ENCODE measurements around the gene ALOXE3.

The ALOXE3 gene

DNA sequence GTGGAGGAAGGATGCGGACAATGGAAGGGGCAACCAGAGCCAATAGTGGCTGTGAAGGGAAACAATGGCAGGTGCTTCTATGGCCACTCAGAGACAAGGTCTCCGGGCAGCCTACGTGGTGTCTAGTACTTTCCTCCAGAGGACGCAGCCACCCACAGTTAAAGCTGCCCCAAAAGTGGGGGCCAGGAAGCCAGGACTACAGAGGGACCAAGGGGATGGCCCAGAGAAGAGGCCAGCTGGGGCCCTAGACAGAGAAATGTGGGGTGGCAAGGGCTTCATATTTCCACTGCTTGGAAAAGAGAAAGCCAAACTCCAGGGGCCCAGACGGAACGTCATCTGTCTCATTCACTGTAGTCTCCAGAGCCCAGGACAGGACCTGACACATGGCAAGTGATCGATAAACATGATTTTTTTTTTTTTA lies 34.7 kb upstream of the ALOXE3 start:
- peaks cover 31% of the 10 kb centered on the region for H3K4me1 ChIP-seq (ENCODE audit: control insufficient read depth, insufficient read depth, low read length, poor library complexity, severe bottlenecking)
- H3K4me3 ChIP-seq (ENCODE audit: extremely low read depth, insufficient read depth, low read length, poor library complexity, severe bottlenecking), result no peak overlapping the region
- WGBS, 2 experiments (ENCODE audit: insufficient coverage in 2 of 2), result 91 to 94% methylated on average over 6 to 7 of the region's 7 CpGs
- peak overlapping the region; percentile 100 for H3K27ac ChIP-seq (ENCODE audit: low read depth, low read length, severe bottlenecking)
- peaks cover 23% of the 10 kb centered on the region for H3K36me3 ChIP-seq (ENCODE audit: control insufficient read depth, insufficient read depth, low read length)
- no peaks in the 10 kb centered on the region for H3K9me3 ChIP-seq (ENCODE audit: control insufficient read depth, low read length)

- peaks cover 31% of the 10 kb centered on the region for H3K36me3 ChIP-seq (ENCODE audit: control insufficient read depth, insufficient read depth, low read length)
- 7 to 12% methylated on average over 40 to 41 of the region's 42 CpGs for WGBS, 2 experiments (ENCODE audit: insufficient coverage in 2 of 2)
- H3K4me1 ChIP-seq (ENCODE audit: control insufficient read depth, insufficient read depth, low read length, poor library complexity, severe bottlenecking), result peaks cover 31% of the 10 kb centered on the region
- H3K9me3 ChIP-seq (ENCODE audit: control insufficient read depth, low read length), result no peaks in the 10 kb centered on the region
- H3K4me3 ChIP-seq (ENCODE audit: extremely low read depth, insufficient read depth, low read length, poor library complexity, severe bottlenecking), result peak within 1 kb of the TSS; percentile 70
- H3K27ac ChIP-seq (ENCODE audit: low read depth, low read length, severe bottlenecking), result peak within 1 kb of the TSS; percentile 100
Observed at GRCh38 chr17:8152112-8152775, 33.9 kb upstream of the ALOXE3 start, which contains the start of gene PER1. PER1 (minus strand) TSS chr17:8152404; CDS start chr17:8150706, 1,698 bp downstream.

DNA sequence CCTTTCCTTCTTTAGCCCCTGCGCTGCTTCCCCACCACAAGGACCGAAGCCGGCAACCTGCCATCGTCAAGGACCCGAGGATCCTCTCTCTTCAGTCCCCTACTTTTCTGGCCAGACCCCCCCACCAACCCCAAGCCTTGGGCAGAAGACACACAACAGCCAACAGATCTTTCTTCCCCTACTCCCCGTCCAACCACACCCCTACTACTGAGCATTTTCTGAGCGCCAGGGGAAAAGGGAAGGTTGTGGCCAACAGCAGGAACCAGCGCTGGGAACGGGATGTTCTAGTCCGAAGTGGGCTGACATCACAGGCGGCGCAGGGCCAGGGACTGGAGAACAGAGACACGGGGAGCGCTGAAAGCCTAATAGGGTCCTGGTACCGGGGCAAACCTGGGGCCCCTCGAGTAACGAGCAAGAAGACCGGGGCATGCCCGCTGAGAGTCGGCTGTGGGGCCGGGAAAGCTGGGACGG lies 33.4 kb upstream of the ALOXE3 start:
- H3K9me3 ChIP-seq (ENCODE audit: control insufficient read depth, low read length), result no peaks in the 10 kb centered on the region
- H3K36me3 ChIP-seq (ENCODE audit: control insufficient read depth, insufficient read depth, low read length), result peaks cover 37% of the 10 kb centered on the region
- H3K4me3 ChIP-seq (ENCODE audit: extremely low read depth, insufficient read depth, low read length, poor library complexity, severe bottlenecking), result peak overlapping the region; percentile 70
- peak overlapping the region; percentile 89 for H3K27ac ChIP-seq (ENCODE audit: low read depth, low read length, severe bottlenecking)
- 1 to 2% methylated on average over 17 to 21 of the region's 22 CpGs for WGBS, 2 experiments (ENCODE audit: insufficient coverage in 2 of 2)
- H3K4me1 ChIP-seq (ENCODE audit: control insufficient read depth, insufficient read depth, low read length, poor library complexity, severe bottlenecking), result peaks cover 31% of the 10 kb centered on the region

GRCh38 chr17:8151120-8151640 lies 32.9 kb upstream of the ALOXE3 start:
- peak overlapping the region; percentile 70 for H3K4me3 ChIP-seq (ENCODE audit: extremely low read depth, insufficient read depth, low read length, poor library complexity, severe bottlenecking)
- 1% methylated on average over 18 to 38 of the region's 38 CpGs for WGBS, 2 experiments (ENCODE audit: insufficient coverage in 2 of 2)

DNA sequence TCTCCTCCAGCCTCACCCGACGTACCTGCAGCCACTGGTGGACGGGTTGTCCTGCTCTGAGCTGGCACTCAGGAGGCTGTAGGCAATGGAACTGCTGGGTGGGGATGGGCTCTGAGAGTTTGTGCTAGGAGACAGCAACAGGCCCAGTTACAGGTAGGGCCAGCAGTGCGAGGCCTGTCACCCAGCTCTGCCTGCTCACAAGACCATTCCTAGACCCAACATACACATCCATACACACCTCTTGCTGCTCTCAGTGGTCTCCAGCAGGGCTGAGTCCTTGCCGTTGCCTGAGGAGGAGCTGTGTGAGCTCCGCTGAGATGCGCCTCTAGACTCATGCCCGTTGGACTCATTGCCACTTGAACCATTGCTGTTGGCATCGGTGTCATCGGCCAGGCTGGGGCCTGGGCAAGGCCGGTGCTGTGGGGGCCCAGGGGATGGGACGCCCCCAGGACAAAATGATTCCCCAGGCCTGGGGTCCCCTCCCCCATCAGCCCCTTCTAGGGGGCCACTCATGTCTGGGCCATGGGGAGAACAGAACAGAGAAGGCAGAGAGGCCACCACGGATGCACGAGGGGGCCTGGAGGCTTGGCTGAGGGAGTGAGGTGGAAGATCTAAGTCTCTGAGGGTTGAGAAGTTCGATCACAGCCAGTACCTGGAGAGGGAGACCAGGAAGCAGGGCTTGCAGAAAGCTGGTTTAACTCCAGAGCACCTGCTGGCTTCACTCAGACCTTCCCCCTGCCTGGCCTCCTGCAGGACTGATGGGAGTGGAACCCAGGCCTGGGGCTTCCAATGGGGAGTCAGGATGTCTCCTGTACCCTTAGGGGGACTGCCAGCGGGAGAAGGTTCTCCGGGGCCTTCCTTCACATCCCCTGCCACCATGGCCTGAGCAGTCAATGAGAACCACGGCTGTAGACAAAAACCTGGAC lies 32.1 kb upstream of the ALOXE3 start:
- Histone ChIP-seq H3K9me3 (ENCODE audit: control insufficient read depth, low read length) (no peaks in the 10 kb centered on the region), H3K4me1 (ENCODE audit: control insufficient read depth, insufficient read depth, low read length, poor library complexity, severe bottlenecking) (peaks cover 31% of the 10 kb centered on the region), H3K36me3 (ENCODE audit: control insufficient read depth, insufficient read depth, low read length) (peaks cover 49% of the 10 kb centered on the region), H3K4me3 (ENCODE audit: extremely low read depth, insufficient read depth, low read length, poor library complexity, severe bottlenecking) (peak overlapping the region; percentile 70), H3K27ac (ENCODE audit: low read depth, low read length, severe bottlenecking) (peak overlapping the region; percentile 41)
- WGBS, 2 experiments (ENCODE audit: insufficient coverage in 2 of 2), result 86 to 95% methylated on average over 12 to 15 of the region's 18 CpGs

More at GRCh38 chr17:8151120-8151640, 32.9 kb upstream of the ALOXE3 start:
- Histone ChIP-seq H3K9me3 (ENCODE audit: control insufficient read depth, low read length) (no peaks in the 10 kb centered on the region), H3K27ac (ENCODE audit: low read depth, low read length, severe bottlenecking) (peak overlapping the region; percentile 89), H3K4me1 (ENCODE audit: control insufficient read depth, insufficient read depth, low read length, poor library complexity, severe bottlenecking) (peaks cover 31% of the 10 kb centered on the region), H3K36me3 (ENCODE audit: control insufficient read depth, insufficient read depth, low read length) (peaks cover 42% of the 10 kb centered on the region)

- 97 to 98% methylated on average over 26 to 28 of the region's 29 CpGs for WGBS, 2 experiments (ENCODE audit: insufficient coverage in 2 of 2)
- H3K4me3 ChIP-seq (ENCODE audit: extremely low read depth, insufficient read depth, low read length, poor library complexity, severe bottlenecking), result no peak overlapping the region
- H3K9me3 ChIP-seq (ENCODE audit: control insufficient read depth, low read length), result no peaks in the 10 kb centered on the region
- H3K27ac ChIP-seq (ENCODE audit: low read depth, low read length, severe bottlenecking), result no peak overlapping the region
- H3K36me3 ChIP-seq (ENCODE audit: control insufficient read depth, insufficient read depth, low read length), result peaks cover 53% of the 10 kb centered on the region
- H3K4me1 ChIP-seq (ENCODE audit: control insufficient read depth, insufficient read depth, low read length, poor library complexity, severe bottlenecking), result peaks cover 24% of the 10 kb centered on the region
Observed at GRCh38 chr17:8149419-8150193, 31.3 kb upstream of the ALOXE3 start.

DNA sequence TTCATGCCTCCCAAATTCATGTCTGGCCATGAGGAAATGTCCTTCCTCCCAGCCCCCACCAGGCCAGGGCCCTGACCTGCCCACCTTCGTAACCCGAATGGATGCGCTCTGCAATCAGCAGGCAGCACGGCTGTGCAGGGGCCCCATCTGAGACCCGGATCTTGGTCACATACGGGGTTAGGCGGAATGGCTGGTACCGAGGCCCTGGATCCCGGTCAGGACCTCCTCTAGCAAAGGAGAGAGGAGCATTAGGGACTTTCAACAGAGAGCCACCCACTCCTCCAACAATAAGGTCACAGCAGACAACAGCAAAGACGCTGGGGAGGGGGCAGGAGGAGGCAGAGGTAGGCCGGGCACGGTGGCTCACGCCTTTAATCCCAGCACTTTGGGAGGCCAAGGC lies 30.2 kb upstream of the ALOXE3 start:
- Histone ChIP-seq H3K4me1 (ENCODE audit: control insufficient read depth, insufficient read depth, low read length, poor library complexity, severe bottlenecking) (peaks cover 16% of the 10 kb centered on the region), H3K9me3 (ENCODE audit: control insufficient read depth, low read length) (no peaks in the 10 kb centered on the region), H3K27ac (ENCODE audit: low read depth, low read length, severe bottlenecking) (no peak overlapping the region), H3K4me3 (ENCODE audit: extremely low read depth, insufficient read depth, low read length, poor library complexity, severe bottlenecking) (no peak overlapping the region), H3K36me3 (ENCODE audit: control insufficient read depth, insufficient read depth, low read length) (peaks cover 63% of the 10 kb centered on the region)
- WGBS, 2 experiments (ENCODE audit: insufficient coverage in 2 of 2), result 98 to 100% methylated on average over 6 to 7 of the region's 13 CpGs

- no peak overlapping the region for H3K4me3 ChIP-seq (ENCODE audit: extremely low read depth, insufficient read depth, low read length, poor library complexity, severe bottlenecking)
- H3K9me3 ChIP-seq (ENCODE audit: control insufficient read depth, low read length), result no peaks in the 10 kb centered on the region
- WGBS, 2 experiments (ENCODE audit: insufficient coverage in 2 of 2), result 92 to 96% methylated on average over 10 to 13 of the region's 13 CpGs
- H3K27ac ChIP-seq (ENCODE audit: low read depth, low read length, severe bottlenecking), result no peak overlapping the region
- H3K4me1 ChIP-seq (ENCODE audit: control insufficient read depth, insufficient read depth, low read length, poor library complexity, severe bottlenecking), result peaks cover 10% of the 10 kb centered on the region
- peaks cover 69% of the 10 kb centered on the region for H3K36me3 ChIP-seq (ENCODE audit: control insufficient read depth, insufficient read depth, low read length)
Observed at GRCh38 chr17:8147805-8148404, 29.6 kb upstream of the ALOXE3 start.

DNA sequence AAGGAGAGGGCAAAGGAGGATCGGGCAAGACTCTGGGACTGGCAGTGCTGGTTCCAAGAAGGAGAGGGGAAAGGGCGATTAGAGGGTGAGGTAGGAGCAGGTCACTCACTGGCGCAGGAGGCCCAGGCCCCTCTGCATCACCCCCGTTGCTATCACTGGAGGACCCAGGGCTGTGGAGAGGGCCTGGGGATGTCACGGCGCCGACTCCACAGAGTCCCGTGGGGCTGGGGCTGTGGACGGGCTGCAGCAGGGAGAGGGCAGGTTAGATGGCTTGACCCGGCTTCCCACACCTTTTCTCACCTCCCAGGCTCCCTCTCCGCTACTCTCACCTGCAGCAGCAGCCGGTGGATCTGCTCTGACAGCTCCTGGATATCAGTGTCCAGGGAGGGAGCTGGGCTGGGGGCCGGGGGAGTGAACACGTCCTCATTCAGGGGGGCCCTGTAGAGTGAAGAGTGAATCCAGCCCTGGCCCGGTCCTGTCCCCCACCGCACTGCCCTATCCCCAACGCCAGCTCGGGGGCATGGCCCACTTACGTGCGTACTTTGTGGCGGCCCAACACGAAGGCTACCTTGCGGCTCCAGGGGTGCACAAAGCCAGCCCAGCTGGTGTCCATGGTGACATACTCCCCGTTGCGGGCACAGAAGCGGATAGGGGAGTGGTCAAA lies 29.0 kb upstream of the ALOXE3 start:
- H3K4me3 ChIP-seq (ENCODE audit: extremely low read depth, insufficient read depth, low read length, poor library complexity, severe bottlenecking), result no peak overlapping the region
- peaks cover 4% of the 10 kb centered on the region for H3K4me1 ChIP-seq (ENCODE audit: control insufficient read depth, insufficient read depth, low read length, poor library complexity, severe bottlenecking)
- H3K27ac ChIP-seq (ENCODE audit: low read depth, low read length, severe bottlenecking), result no peak overlapping the region
- no peaks in the 10 kb centered on the region for H3K9me3 ChIP-seq (ENCODE audit: control insufficient read depth, low read length)
- peaks cover 75% of the 10 kb centered on the region for H3K36me3 ChIP-seq (ENCODE audit: control insufficient read depth, insufficient read depth, low read length)
- 92 to 96% methylated on average over 20 to 21 of the region's 26 CpGs for whole genome bisulfite sequencing, 2 experiments (ENCODE audit: insufficient coverage in 2 of 2)
